Stimulated activated CD8-positive, alpha-beta memory T cell treated with anti-CD3 and anti-CD28 coated beads, Interleukin-4, amount 100 ng/mL, for 48 hours (primary cell): ENCODE data around the gene ITCH.
"Not testable (repeated sequence)": the region's sequence is repeated elsewhere in the genome, so short reads cannot be mapped to it uniquely, and the experiment has no call there.

Source experiments
- DNase-seq: peaks from one replicate; pipeline ENCODE4 v3.0.0-alpha.2; 2020

ITCH gene

GRCh38 chr20:34344238-34344637, 18.8 kb upstream of the ITCH start:
- no peak for DNase-seq

- no peak for DNase-seq
Observed at GRCh38 chr20:34345402-34345736, 17.7 kb upstream of the ITCH start.

- not testable (repeated sequence) for DNase-seq
Observed at GRCh38 chr20:34345839-34346532, 17.1 kb upstream of the ITCH start.

GRCh38 chr20:34346533-34346865, 16.6 kb upstream of the ITCH start:
- DNase-seq = not testable (repeated sequence)

- no peak for DNase-seq
Observed at GRCh38 chr20:34347571-34347970, 15.5 kb upstream of the ITCH start.

- DNase-seq = no peak
Observed at GRCh38 chr20:34350095-34350494, 13.0 kb upstream of the ITCH start.

- not testable (repeated sequence) for DNase-seq
Observed at GRCh38 chr20:34353467-34353866, 9.6 kb upstream of the ITCH start.

- no peak for DNase-seq
Observed at GRCh38 chr20:34355427-34355826, 7.6 kb upstream of the ITCH start.

GRCh38 chr20:34359729-34360128, 3.3 kb upstream of the ITCH start:
- not testable (repeated sequence) for DNase-seq

- no peak for DNase-seq
Observed at GRCh38 chr20:34362502-34363061, 491 bp upstream of the ITCH start.

- DNase-seq = peak; percentile 39
Observed at GRCh38 chr20:34363465-34364222, 571 bp downstream of the ITCH start.

- no peak for DNase-seq
Observed at GRCh38 chr20:34364223-34364506, 1.1 kb downstream of the ITCH start.

- DNase-seq = peak; percentile 40
Observed at GRCh38 chr20:34365765-34366213, 2.7 kb downstream of the ITCH start.

- DNase-seq = no peak
Observed at GRCh38 chr20:34367155-34367554, 4.1 kb downstream of the ITCH start.

GRCh38 chr20:34367911-34368310, 4.8 kb downstream of the ITCH start:
- not testable (repeated sequence) for DNase-seq

- no peak for DNase-seq
Observed at GRCh38 chr20:34368547-34368946, 5.5 kb downstream of the ITCH start.

- peak; percentile 42 for DNase-seq
Observed at GRCh38 chr20:34369265-34369664, 6.2 kb downstream of the ITCH start.

GRCh38 chr20:34370062-34370461, 7.0 kb downstream of the ITCH start:
- no peak for DNase-seq

- no peak for DNase-seq
Observed at GRCh38 chr20:34373445-34373844, 10.4 kb downstream of the ITCH start.

GRCh38 chr20:34374209-34374760, 11.2 kb downstream of the ITCH start:
- no peak for DNase-seq

- no peak for DNase-seq
Observed at GRCh38 chr20:34375977-34376430, 12.9 kb downstream of the ITCH start.

- DNase-seq = no peak
Observed at GRCh38 chr20:34377072-34377847, 14.2 kb downstream of the ITCH start.

GRCh38 chr20:34382174-34382573, 19.1 kb downstream of the ITCH start:
- DNase-seq = no peak
